HepG2 (cell line): ENCODE measurements around the gene CCN2. TPM values are rescaled to one million over a fixed set of nuclear protein-coding genes. Genes with fewer than 3 reads are reported as not detected.

ENCODE experiments used
- ADNP ChIP-seq: sonication (generic); formaldehyde crosslinking; IDR thresholded peaks from 2 replicates; pipeline ENCODE4 v1.4.0; 2020; ENCODE audit warnings: missing genetic modification reagents
- EEA1 ChIP-seq: sonication (generic); formaldehyde crosslinking; IDR thresholded peaks from 2 replicates; pipeline ENCODE4 v1.5.1; 2020; ENCODE audit warnings: mild to moderate bottlenecking, missing genetic modification reagents, borderline replicate concordance
- MIXL1 ChIP-seq: IDR thresholded peaks from 2 replicates; pipeline ENCODE4 v1.6.1; 2016
- MTF1 ChIP-seq: sonication (generic); formaldehyde crosslinking; IDR thresholded peaks from 2 replicates; pipeline ENCODE4 v1.5.0; 2020; ENCODE audit warnings: missing genetic modification reagents
- NFRKB ChIP-seq: fragments of 450-650 bp; IDR thresholded peaks from 2 replicates; pipeline ENCODE4 v1.6.1; 2017
- POLR2A ChIP-seq, 2 experiments: IDR thresholded peaks; 2 replicates each; pipeline ENCODE4 v1.6.1; 2011; ENCODE audit warnings: low read depth in 2 of 2, low read length in 2 of 2, mild to moderate bottlenecking in 1 of 2, moderate library complexity in 1 of 2; ENCODE audit not compliant: insufficient read depth in 1 of 2
- RBM39 ChIP-seq: fragments of 200-400 bp; formaldehyde crosslinking; IDR thresholded peaks from one replicate; pipeline ENCODE4 v1.6.1; 2018; ENCODE audit warnings: antibody characterized with exemption, mild to moderate bottlenecking, low read depth, low read length; ENCODE audit not compliant: poor library complexity, severe bottlenecking
- SAP130 ChIP-seq: IDR thresholded peaks from 2 replicates; pipeline ENCODE4 v1.6.1; 2016; ENCODE audit warnings: low read depth
- STAG1 ChIP-seq: sonication (generic); formaldehyde crosslinking; IDR thresholded peaks from 2 replicates; pipeline ENCODE4 v1.4.0; 2020; ENCODE audit warnings: missing genetic modification reagents
- ZEB1 ChIP-seq: IDR thresholded peaks from 2 replicates; pipeline ENCODE4 v1.6.1; 2012; ENCODE audit warnings: mild to moderate bottlenecking, low read depth, inconsistent platforms; ENCODE audit not compliant: insufficient replicate concordance
- ZGPAT ChIP-seq: IDR thresholded peaks from 2 replicates; pipeline ENCODE4 v1.6.1; 2016; ENCODE audit warnings: mild to moderate bottlenecking
- ZNF460 ChIP-seq: sonication (generic); formaldehyde crosslinking; IDR thresholded peaks from 2 replicates; pipeline ENCODE4 v1.5.1; 2020; ENCODE audit warnings: missing genetic modification reagents, mild to moderate bottlenecking, borderline replicate concordance
- ZNF512B ChIP-seq: sonication (generic); formaldehyde crosslinking; IDR thresholded peaks from 2 replicates; pipeline ENCODE4 v1.5.1; 2020; ENCODE audit warnings: missing genetic modification reagents, mild to moderate bottlenecking, borderline replicate concordance
- ZNF574 ChIP-seq: sonication (generic); formaldehyde crosslinking; IDR thresholded peaks from 2 replicates; pipeline ENCODE4 v1.4.0; 2020; ENCODE audit warnings: missing genetic modification reagents
- ZNF670 ChIP-seq: sonication (generic); formaldehyde crosslinking; IDR thresholded peaks from 2 replicates; pipeline ENCODE4 v1.8.0; 2022; ENCODE audit warnings: mild to moderate bottlenecking, missing genetic modification reagents, borderline replicate concordance
- ZNF710 ChIP-seq: sonication (generic); formaldehyde crosslinking; IDR thresholded peaks from 2 replicates; pipeline ENCODE4 v1.5.0; 2020; ENCODE audit warnings: mild to moderate bottlenecking, missing genetic modification reagents, borderline replicate concordance
- ZNF766 ChIP-seq: sonication (generic); formaldehyde crosslinking; IDR thresholded peaks from 2 replicates; pipeline ENCODE4 v1.5.0; 2020; ENCODE audit warnings: missing genetic modification reagents, borderline replicate concordance
- ZSCAN12 ChIP-seq: sonication (generic); formaldehyde crosslinking; IDR thresholded peaks from 2 replicates; pipeline ENCODE4 v1.9.0; 2021; ENCODE audit warnings: mild to moderate bottlenecking, missing genetic modification reagents
- ZSCAN20 ChIP-seq: sonication (generic); formaldehyde crosslinking; IDR thresholded peaks from 2 replicates; pipeline ENCODE4 v1.4.0; 2020; ENCODE audit warnings: missing genetic modification reagents, mild to moderate bottlenecking, borderline replicate concordance
- polyA plus RNA-seq, 8 experiments: library from polyadenylated mRNA; depleted of rRNA in 3 of 8; stranded (reverse) in 7 of 8; unstranded in 1 of 8; fragments of >200 nt; fragmentation: Illumina TruSeq in 4 of 8; extraction: Trizol in 4 of 8; gene quantifications; 2 replicates each; pipeline versions ENCODE4 v1.2.1 to v1.2.3, GENCODE V29; 2011 to 2016; ENCODE audit warnings: low read depth in 4 of 8, missing spikeins in 1 of 8, mixed read lengths in 1 of 8; ENCODE audit not compliant: insufficient read depth in 1 of 8
- total RNA-seq, 5 experiments: library from RNA; depleted of rRNA; stranded (reverse); fragments of >200 nt; fragmentation: Illumina TruSeq; extraction: Trizol; gene quantifications; 2 replicates each; pipeline ENCODE4 v1.2.3, GENCODE V29; 2016; ENCODE audit warnings: low read depth in 1 of 5

Gene CCN2
- total and polyA plus RNA-seq, 2 of the 13 experiments (the other 11 are each of a cell fraction or from before 2014, with no cell fraction given) = 34.7 to 316 TPM

GRCh38 chr6:131980791-131981623 lies 29.8 kb upstream of the CCN2 start (continued):
- peak; percentile 99 for TF ChIP-seq ZGPAT (CRISPR knock-in tag)
- TF ChIP-seq MTF1 (CRISPR knock-in tag) = no peak
- TF ChIP-seq ZNF670 = 0 out of 2 replicates have a peak, but pooled peaks have one; percentile 27
- TF ChIP-seq ADNP = no peak
- peak; percentile 55; the same call in 1 of the 2 replicates for TF ChIP-seq ZNF766 (CRISPR knock-in tag)
- TF ChIP-seq ZSCAN20 = no peak
- TF ChIP-seq NFRKB = no peak
- TF ChIP-seq ZEB1 = no peak
- TF ChIP-seq POLR2A (IDR thresholded peaks at IDR 0.05; ENCODE audit: insufficient read depth in 1 of 2, low read depth in 2 of 2, low read length in 2 of 2) = peak; percentile 65 to 95
- TF ChIP-seq MIXL1 (CRISPR knock-in tag) = peak; percentile 99
- TF ChIP-seq ZSCAN12 (CRISPR knock-in tag) = no peak
- TF ChIP-seq ZNF460 (CRISPR knock-in tag) = no peak; the same call in 1 of the 2 replicates
- no peak; the same call in 1 of the 2 replicates for TF ChIP-seq ZNF512B (CRISPR knock-in tag)
- TF ChIP-seq SAP130 (CRISPR knock-in tag) = peak; percentile 87
- TF ChIP-seq STAG1 (CRISPR knock-in tag) = peak; percentile 38
- peak; percentile 69; the same call in 1 of the 2 replicates for TF ChIP-seq ZNF710 (CRISPR knock-in tag)
- no peak for TF ChIP-seq EEA1 (CRISPR knock-in tag)
- TF ChIP-seq ZNF574 (CRISPR knock-in tag) = peak; percentile 61; the same call in 1 of the 2 replicates
- TF ChIP-seq RBM39 = no peak
